Stimulated activated CD4-positive, alpha-beta T cell treated with anti-CD3 and anti-CD28 coated beads, Interleukin-1b, Interleukin-23, amount 100 ng/mL, for 4 hours (primary cell): ENCODE measurements around the gene A2ML1.
"Not testable (repeated sequence)": the region's sequence is repeated elsewhere in the genome, so short reads cannot be mapped to it uniquely, and the experiment has no call there.

ENCODE experiments used
- DNase-seq, 2 donors: peaks; one replicate each; pipeline ENCODE4 v3.0.0-alpha.2; 2020; ENCODE audit warnings: low read depth in 2 of 2

Gene A2ML1

DNA sequence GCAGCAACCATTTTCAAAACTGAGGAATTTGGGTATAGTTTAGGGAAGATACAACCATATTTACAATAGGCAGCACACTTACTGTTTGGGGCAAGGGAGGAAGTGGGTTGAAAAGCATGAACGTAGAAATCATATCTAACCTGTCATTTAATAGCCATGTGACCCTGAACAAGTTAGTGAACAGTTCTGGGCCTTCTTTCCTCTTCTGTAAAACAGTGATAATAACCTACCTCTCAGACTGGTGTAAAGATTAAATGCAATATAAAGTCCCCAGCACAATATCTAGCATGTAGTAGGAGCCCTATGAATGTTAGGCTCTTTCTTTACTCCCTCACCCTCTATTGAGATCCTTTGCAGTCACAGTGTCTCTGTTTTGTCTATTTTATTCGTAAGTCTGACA lies 33.5 kb downstream of the A2ML1 start:
- no peak for DNase-seq

DNA sequence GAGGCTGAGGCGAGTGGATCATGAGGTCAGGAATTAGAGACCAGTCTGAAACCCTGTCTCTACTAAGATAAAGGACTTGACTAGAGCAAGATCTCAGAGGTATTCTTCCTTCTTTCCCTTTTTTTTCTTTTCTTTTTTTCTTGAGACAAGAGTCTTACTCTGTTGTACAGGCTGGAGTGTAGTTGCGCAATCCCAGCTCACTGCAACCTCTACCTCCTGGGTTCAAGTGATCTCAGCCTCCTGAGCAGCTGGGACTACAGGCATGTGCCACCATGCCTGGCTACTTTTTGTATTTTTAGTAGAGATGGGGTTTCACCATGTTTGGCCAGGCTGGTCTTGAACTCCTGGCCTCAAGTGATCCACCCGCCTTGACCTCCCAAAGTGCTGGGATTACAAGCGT lies 37.0 kb downstream of the A2ML1 start:
- DNase-seq, result not testable (repeated sequence)

DNA sequence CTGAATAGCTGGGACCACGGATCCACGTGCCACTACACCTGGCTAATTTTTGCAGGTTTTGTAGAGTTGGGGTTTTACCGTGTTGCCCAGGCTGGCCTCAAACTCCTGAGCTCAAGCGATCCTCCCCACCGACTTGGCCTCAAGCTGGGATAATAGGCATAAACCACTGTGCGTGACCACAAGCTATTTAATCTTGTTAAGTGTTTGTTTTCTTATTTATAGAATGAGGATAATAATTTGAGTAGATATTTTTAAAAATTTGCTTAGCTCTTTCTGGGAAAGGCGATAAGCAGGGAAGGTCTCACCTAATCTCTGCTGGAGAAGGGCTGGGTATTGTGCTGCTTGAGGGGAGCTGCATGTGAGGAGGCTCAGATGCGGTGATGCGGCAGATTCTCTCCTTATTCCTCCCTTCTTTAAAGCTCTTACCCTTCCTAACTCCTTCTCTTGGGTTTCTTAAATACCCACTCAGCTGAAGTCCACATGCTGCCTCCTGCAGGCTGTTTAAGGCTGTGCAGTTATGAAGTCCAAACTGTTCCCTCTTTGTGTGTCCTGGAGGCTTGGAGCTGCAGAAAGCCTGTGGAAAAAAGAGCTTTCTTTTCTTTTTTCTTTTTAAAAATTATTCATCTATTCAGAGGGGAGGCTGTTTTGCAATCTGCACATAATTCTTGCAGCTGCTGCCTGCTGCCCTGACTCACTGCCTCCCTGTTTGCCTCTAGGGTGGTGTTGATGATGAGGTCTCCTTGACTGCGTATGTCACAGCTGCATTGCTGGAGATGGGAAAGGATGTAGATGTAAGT lies 37.9 kb downstream of the A2ML1 start:
- DNase-seq, result peak; percentile 5 to 9

DNA sequence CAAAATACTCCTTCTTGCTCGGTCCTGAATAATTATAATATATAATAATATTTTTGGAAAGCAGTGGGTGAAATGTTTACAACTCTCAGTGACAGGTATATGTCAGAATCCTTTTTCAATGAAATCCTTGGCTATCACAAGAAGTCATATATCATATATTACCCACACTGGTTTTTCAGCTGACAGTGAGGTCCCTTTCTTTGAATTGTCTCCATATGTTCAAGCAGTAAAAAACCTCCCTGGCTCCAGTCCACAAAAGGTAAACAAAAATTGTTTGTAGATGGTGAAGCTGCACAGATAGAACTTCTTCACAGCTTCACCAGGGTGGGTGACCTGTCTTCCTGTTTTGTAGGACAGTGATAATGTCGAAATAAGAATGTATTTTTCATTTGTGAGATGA lies 44.0 kb downstream of the A2ML1 start:
- DNase-seq, result no peak

DNA sequence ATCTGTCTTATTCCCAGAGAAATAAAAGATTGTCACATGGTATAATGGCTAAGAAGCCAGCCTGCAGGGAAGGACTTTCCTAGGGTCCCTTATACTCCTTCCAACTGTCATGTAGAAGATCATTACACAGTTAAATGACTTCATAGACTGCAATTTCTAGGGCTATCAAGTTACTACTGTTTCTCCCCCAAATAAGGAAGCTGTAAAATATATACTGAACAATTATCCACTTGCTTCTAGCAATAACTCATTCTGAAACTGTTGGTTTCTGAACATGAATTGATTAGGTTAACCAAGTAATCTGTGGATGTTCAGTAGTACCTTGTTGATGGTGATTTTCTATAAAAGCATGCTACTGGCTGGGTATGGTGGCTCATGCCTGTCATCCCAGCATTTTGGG lies 44.6 kb downstream of the A2ML1 start:
- DNase-seq, result no peak

DNA sequence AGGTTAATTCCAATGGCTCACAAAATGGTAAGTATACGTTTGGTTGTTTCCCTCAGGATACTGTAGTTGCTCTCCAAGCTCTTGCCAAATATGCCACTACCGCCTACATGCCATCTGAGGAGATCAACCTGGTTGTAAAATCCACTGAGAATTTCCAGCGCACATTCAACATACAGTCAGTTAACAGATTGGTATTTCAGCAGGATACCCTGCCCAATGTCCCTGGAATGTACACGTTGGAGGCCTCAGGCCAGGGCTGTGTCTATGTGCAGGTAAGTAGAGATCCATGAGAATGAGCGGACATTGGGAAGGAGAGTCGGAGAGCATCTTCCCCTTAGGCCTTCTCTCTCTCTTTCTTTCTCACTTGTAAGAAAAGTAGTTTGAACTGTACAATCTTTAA lies 45.4 kb downstream of the A2ML1 start:
- DNase-seq, result no peak

DNA sequence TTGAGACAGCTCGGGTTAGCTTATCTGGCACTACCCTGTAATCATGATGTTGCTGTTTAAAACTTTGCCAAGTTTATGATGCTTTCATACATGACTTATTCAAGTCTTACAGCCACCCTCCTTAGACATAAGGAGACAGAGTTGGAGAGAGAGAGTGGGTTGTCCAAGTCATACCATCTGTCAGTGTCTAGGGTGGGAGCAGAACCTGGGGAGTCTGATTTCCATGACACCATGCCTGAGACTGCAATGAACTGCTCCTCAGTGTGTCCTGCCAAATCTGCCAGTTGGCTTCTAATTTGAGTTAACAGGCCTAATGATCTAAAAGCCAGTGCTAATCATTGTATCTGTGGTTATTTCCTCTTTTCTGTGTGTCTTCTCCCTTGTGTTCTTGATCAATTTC lies 48.2 kb downstream of the A2ML1 start:
- DNase-seq, result no peak

DNA sequence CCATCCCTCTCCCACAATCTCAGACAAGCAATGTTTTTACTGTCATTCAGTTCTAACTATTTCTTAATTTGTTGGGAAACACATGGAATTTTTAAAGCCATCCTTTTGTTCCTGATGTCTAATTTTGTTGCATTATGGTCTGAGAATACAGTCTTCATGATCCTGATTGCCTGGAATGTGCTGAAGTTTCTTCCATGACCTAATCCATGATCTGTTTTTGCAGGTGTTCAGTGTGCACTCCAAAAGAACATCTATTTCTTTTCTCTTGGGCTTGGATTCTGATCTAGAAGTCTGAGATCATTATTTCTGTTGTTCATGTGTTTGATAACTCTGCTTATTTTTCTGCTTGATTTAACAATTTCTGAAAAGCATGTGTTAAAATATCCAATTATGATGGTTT lies 48.6 kb downstream of the A2ML1 start:
- DNase-seq, result no peak

DNA sequence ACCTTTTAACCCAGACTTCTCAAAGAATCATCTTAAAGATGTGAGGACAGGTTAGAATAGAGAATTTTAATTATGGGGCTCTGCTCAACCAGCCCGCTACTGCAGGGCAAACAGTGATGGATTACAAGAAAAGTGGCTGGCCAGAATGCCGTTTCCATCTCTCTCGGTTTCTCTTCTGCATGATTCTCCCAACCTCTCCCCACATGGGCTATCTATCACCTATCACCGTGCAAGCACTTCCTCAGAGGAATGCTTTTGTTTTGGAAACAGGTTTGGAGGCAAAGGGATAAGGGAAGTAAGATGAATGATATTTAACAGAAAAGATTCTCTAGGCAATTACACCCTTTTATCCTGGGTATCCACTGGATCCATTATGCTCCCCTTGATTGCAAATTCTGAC lies 54.5 kb downstream of the A2ML1 start:
- DNase-seq, result no peak

DNA sequence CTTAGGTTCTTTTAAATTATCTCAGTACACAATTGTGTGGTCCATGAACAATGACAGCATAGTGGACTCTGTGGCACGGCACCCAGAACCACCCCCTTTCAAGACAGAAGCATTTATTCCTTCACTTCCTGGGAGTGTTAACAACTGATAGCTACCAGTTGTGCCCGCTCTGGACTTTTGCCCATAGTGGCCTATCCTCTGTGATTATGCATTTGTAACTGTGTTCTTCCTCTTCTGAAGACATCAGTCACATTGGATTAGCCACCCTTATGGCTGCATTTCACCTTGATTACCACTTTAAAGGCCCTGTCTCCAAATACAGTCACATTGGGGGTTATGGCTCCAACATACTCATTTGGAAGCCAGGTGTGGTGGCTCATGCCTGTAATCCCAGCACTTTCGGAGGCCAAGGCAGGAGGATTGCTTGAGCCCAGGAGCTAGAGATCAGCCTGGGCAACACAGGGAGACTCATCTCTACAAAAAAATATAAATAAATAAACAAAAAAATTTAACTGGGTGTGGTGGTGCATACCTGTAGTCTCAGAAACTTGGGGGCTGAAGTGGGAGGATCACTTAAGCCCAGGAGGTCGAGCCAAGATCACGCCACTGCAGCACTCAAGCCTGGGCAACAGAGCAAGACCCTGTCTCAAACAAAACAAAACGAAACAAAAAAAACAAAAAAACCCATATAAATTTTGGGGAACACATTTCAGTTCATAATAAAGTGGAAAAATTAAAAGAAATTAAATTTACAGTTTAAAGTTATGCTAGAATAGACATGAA lies 64.3 kb downstream of the A2ML1 start:
- DNase-seq, result no peak

DNA sequence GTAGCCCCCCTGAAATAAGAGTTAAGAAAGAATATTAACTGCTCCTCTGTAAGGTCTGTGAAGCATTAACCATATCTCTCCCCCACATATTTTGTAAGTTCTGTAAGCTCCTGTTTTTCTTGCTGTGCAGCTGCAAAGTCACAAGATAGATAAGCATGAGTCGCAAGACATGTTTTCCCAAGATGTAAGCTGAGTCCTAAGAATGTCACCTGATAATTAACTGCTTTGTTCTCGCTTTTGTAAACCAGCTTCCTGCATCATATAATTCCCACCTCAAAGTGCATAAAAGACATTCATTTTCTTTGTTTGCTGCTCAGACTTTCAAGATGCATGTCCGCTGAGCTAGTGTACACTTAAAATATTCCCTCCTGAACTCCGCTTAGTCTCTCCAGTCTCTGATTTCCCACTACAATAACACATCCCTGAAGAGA lies 64.9 kb downstream of the A2ML1 start:
- no peak for DNase-seq

DNA sequence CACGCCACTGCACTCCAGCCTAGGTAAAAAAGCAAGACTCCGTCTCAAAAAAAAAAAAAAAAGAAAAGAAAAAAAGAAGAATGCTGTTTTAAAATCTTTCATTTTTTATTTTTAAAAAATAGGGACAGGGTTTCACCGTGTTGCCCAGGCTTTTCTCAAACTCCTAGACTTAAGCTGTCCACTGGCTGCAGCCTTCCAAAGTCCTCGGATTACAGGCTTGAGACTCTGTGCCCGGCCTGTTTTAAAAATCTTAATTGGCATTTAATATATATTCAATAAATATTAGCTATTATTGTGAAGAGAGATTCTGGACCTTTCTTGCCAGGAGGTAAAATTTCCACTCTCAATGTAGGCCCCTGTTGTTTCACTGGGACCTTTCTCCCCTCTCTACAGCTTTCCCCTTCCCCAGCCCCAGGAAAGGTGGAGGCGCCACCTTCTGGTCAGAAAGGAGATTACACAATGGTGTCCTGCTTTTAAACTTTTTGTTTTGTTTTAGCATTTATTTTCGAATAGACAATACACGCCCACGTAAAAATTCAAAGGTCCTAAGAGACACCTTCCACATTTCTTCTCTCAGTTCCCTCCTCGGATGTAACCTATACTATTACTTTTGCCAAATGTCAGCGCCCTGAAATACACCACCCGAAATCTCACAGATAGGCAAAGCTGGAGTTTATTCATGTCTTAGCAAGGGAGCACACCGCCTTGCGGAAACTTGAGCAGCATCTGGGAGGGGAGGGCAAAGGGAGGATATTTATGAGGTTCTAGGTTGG lies 68.1 kb downstream of the A2ML1 start:
- DNase-seq, result peak; percentile 15 to 59

DNA sequence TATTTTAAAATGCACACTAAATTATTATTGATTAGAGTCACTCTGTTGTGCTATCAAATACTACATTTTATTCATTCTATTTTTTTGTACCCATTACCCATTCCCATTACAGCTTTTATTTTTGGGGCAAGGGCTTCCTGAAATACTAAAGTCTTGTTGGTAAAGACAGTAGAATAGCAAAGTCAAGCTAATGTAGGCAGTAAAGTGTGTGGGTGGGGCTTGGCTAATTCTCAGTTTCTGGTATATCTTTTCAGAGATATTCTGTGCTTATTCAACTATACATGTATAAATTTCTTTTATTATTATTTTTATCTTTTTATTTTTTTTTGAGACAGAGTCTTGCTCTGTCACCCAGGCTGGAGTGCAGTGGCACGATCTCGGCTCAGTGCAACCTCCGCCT lies 69.6 kb downstream of the A2ML1 start:
- DNase-seq, result no peak

DNA sequence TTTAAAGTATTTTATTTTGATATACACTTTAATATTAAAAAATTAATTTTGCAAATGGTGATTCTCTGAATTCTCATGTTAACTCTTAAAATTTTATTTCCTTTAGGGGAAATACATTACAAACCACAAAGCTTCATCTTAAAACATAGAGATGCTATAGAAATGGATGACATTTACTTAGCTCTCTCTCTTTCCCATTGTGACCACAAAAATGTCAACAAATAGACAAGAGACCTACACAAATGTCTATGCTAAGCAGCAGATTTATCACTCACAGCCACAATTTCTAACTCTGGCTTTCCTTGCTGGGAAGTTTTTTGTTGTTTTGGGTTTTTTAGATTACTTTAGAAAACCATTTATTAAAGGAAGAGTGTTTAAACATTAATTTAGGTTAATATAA lies 72.0 kb downstream of the A2ML1 start:
- DNase-seq, result no peak

DNA sequence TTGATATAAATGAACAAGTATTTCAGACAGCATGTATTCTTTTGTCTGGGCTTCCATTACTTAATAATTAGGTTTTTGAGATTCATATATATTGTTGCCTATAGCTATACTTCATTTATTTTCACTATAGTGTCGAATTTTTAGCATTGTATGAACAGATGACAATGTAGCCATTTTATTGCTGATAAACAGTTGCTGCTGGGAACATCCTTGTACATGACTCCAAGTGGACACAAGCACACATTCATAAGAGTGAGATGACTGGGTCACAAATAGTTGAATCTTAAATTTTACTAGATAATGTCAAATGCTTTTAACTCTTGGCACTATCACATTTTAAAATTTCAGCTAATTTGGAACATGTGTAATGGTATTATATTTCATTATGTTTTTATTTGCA lies 72.6 kb downstream of the A2ML1 start:
- no peak for DNase-seq

DNA sequence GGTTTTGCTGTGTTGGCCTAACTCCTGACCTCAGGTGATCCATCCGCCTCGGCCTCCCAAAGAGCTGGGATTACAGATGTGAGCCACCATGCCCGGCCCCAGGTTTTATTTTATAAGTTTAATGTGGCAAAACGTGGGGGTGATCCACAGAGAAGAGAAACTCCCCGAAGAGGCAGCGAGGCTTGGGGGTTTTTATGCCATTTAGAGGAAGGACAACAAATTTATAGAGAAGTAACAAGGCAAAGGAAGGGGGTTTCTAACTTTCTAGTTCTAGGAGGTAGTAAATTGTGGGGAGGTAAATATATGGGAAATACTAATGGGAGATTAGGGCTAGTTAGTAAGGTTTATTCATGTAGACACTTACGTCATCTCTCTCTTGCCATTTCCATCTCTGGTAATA lies 74.7 kb downstream of the A2ML1 start:
- no peak for DNase-seq

DNA sequence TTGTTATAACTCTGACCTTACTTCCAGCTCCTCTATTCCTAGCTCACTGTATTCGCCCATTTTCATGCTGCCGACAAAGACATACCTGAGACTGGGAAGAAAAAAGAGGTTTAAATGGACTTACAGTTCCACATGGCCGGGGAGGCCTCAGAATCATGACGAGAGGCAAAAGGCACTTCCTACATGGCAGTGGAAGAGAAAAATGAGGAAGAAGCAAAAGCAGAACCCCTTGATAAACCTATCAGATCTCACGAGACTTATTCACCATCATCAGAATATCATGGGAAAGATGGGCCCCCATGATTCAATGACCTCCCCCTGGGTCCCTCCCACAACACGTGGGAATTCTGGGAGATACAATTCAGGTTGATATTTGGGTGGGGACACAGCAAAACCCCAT lies 77.4 kb downstream of the A2ML1 start:
- no peak for DNase-seq

DNA sequence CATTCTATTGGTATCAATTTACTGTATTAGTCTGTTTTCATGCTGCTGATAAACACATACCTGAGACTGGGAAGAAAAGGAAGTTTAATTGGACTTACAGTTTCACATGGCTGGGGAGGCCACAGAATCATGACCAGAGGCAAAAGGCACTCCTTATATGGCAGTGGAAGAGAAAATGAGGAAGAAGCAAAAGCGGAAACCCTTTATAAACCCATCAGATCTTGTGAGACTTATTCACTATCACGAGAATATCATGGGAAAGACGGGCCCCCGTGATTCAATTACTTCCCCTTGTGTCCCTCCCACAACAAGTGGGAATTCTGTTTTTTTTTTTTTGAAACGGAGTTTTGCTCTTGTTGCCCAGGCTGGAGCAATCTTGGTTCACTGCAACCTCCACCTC lies 80.3 kb downstream of the A2ML1 start:
- not testable (repeated sequence) for DNase-seq

DNA sequence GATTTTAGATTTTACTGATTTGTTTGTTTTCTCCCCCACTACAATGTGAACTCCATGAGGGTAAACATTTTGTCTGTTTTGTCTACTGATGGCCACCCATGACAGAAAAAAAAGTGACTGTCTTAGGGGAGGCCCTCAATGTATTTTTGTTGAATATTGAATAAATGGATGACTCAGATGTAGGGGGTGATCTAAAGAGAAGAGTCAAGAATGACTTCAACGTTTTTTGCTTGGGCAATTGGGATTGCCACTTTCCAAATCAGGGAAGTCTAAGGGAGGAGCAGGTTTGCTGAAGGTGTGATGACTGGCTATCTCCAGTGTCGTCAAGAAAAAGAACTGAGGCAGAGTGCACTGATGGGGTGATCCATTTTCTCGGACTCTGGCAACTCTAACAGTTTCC lies 81.2 kb downstream of the A2ML1 start:
- DNase-seq, result no peak

DNA sequence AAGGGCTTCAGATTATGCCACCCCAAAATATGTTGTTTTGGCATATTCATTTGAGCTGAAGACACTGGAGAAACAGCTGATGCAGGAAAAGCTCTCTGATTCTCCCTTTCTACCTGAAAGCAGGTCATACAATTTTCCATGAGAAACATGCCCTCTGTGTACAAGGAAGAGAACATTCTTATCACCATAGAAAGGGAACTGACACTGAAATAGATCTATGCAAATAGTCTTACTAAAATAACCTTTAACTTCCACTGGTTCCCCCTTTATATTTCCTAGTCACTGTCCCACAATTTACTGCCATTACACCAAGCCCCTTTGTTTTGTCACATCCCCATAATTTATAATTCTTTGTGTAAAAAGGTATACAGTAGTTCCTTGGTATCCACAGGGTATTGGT lies 82.2 kb downstream of the A2ML1 start:
- DNase-seq, result no peak

DNA sequence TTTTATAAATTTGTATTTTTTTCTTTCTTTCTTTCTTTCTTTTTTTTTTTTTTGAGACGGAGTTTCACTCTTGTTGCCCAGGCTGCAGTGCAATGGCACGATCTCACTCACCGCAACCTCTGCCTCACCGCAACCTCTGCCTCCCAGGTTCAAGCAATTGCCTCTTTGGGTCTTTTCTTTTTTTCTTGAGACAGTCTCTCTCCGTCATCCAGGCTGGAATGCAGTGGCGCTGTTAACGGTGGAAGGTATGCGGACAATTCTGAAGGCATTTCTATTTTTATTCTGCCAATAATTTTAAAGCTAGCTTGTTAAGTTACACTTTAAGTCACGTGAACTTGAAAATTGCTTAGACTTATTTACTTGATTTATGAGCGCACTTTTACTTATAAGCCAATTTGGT lies 83.1 kb downstream of the A2ML1 start:
- DNase-seq, result no peak
